Adrenal gland (tissue), 5 donors: ENCODE data around the gene VWF.

ENCODE experiments used
- CTCF ChIP-seq, 6 experiments: fragments of 450-650 bp in 4 of 6; fragments of 200-600 bp in 2 of 6; sonication (generic) in 1 of 6; IDR thresholded peaks; 1 replicate in 5 of 6; 2 replicates in 1 of 6; pipeline versions ENCODE4 v1.5.1 to v1.8.0; 2016 to 2021; ENCODE audit warnings: antibody characterized with exemption in 6 of 6, mild to moderate bottlenecking in 2 of 6, moderate library complexity in 1 of 6
- POLR2A ChIP-seq, 2 donors: fragments of 450-650 bp; IDR thresholded peaks; one replicate each; pipeline ENCODE4 v1.6.1; 2017; ENCODE audit warnings: antibody characterized with exemption in 2 of 2, mild to moderate bottlenecking in 2 of 2, moderate library complexity in 1 of 2
- donor health status: DM: no; HTN: no; CAD: no.

- TF ChIP-seq CTCF (IDR thresholded peaks at IDR 0.05) (no peak), POLR2A (IDR thresholded peaks at IDR 0.05) (no peak)
These were observed 7.9 kb downstream of the VWF start for GRCh38 chr12:6116471-6117021.
